ENCODE results near the gene CCR7. TPM values are rescaled to one million over a fixed set of nuclear protein-coding genes. Genes with fewer than 3 reads are reported as not detected.

Gene CCR7
- total RNA-seq, 4 donors from 2014 or later, result 0.37 to 1.9 TPM; not detected in 2

DNA sequence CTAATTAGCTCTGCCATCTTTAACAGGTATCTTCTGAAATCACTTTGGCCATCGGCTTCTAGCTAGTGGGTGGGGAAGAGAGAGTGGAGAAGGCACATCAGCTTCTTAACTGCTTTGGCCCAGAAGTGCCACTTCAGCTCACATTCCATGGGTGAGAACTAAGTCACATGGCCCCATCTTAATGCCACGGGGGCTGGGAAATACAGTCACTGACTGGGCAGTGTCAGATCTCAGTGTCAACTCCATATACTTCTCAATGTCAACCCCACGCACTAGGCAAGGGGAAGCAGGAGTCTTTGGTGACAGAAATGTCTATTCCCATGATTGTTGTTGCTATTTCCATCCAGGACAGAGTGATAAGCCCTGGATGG is 29.4 kb downstream of the CCR7 start:
- DNase-seq (ENCODE audit: low spot score), result no peak
- TF ChIP-seq, protein P1, sequence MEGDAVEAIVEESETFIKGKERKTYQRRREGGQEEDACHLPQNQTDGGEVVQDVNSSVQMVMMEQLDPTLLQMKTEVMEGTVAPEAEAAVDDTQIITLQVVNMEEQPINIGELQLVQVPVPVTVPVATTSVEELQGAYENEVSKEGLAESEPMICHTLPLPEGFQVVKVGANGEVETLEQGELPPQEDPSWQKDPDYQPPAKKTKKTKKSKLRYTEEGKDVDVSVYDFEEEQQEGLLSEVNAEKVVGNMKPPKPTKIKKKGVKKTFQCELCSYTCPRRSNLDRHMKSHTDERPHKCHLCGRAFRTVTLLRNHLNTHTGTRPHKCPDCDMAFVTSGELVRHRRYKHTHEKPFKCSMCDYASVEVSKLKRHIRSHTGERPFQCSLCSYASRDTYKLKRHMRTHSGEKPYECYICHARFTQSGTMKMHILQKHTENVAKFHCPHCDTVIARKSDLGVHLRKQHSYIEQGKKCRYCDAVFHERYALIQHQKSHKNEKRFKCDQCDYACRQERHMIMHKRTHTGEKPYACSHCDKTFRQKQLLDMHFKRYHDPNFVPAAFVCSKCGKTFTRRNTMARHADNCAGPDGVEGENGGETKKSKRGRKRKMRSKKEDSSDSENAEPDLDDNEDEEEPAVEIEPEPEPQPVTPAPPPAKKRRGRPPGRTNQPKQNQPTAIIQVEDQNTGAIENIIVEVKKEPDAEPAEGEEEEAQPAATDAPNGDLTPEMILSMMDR (IDR thresholded peaks at IDR 0.05), result no peak
- ATAC-seq (ENCODE audit: low FRiP score), result no peak

DNA sequence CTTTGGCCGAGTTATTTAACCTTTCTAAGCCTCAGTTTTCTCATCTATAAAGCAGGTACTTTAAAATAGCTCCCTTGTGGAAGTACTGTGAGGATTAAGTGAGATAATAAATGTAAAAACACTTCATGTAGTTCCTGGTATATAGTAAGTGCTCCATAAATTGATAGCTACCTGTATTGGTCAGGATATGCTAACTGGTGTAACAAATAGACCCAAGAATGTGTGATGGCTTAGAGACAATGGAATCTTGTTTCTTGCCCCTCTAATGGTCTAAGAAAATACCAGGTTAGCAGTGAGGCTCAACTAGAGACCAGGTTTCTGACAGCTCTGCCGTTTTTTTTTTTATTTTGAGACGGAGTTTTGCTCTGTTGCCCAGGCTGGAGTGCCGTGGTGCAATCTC is 29.8 kb downstream of the CCR7 start:
- no peak for DNase-seq (ENCODE audit: low spot score)
- ATAC-seq (ENCODE audit: low FRiP score), result no peak
- TF ChIP-seq, protein P1 (IDR thresholded peaks at IDR 0.05), result no peak

DNA sequence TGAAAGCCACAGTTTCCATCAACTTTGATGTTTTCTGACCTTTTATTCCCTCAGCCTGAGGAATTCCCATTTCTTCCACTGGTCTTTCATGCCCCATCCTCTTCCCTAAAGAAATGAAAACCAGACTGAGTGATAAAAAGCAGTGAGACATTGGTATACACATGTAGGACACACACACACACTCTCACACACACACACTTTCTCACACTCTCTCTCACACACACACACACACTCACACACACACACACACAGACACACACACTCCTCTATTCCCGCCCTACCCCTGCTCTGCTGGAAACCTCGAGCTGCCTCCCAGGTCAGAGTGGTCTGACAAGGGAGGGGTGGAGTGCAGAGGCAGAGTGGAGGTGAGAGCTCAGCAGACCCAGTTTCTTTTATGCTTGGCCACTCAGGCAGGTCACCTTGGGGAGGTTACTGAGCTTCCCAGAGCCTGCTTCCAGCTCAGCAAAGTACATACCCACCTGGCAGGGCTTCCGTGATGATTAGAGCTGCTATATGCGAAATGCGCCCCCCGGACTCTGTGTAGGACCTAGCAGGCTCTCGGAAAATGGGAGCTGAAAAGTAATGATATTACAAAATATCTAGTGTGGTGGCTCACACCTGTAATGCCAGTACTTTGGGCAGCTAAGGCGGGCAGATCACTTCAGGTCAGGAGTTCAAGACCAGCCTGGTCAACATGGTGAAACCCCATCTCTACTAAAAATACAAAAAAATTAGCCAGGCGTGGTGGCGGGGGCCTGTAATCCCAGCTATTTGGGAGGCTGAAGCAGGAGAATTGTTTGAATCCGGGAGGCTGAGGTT is 30.7 kb downstream of the CCR7 start:
- ATAC-seq (ENCODE audit: low FRiP score), result no peak
- DNase-seq (ENCODE audit: low spot score), result no peak
- TF ChIP-seq, protein P1 (IDR thresholded peaks at IDR 0.05), result no peak

DNA sequence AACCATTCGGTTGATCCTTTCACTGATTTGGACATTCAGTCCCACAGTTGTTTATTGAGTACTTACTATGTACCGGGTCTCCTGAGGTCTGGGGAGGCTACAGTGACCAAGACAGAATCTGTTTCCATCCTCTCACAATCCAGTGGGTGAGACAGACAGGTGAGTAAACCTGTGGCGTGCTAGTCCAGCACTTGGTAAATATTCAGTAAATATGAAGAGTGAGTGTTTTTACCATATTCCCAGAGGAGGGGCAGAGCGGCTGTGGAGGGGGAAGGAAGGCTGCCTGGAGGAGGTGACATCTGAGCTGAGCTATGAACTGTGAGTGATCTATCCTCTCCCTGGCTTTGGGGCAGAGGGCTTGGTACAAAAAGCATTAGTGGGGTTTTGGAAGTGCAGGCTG is 31.4 kb downstream of the CCR7 start:
- TF ChIP-seq, protein P1 (IDR thresholded peaks at IDR 0.05), result no peak
- DNase-seq (ENCODE audit: low spot score), result no peak
- ATAC-seq (ENCODE audit: low FRiP score), result no peak

DNA sequence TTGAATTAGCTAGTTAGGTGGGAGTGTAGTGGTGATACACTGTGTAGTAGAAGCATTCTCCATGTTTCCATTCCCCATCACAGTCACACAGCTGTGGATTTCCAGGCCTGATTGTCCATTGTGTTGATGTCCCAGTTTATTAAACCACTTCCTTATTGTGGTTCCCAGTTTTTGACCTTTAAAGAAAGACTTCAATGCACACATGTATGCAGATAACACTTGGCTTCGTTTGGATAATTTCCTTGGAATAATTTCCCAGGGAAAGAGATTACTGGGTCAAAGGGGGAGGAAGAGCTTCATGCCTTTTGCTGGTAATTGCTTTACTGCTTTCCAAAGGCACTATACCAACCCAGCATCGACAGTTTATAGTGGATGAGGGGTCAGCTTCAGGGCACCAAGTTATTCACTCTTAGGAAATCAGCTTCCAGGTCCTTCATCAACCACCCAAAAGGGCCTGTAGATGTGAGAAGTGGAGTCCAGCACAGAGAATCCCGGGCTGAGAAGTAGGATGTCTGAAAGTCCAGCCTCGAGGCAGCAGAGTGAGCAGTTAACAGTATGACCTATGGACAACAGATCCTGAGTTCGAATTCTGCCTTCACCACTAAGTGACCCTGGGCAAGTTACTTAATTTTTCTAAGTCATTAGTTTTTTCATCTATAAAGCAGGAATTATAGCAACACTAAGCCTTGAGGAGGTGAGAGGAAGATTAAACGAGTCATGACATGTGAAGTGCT is 32.6 kb downstream of the CCR7 start:
- TF ChIP-seq, protein P1 (IDR thresholded peaks at IDR 0.05), result no peak
- ATAC-seq (ENCODE audit: low FRiP score), result no peak
- no peak for DNase-seq (ENCODE audit: low spot score)

DNA sequence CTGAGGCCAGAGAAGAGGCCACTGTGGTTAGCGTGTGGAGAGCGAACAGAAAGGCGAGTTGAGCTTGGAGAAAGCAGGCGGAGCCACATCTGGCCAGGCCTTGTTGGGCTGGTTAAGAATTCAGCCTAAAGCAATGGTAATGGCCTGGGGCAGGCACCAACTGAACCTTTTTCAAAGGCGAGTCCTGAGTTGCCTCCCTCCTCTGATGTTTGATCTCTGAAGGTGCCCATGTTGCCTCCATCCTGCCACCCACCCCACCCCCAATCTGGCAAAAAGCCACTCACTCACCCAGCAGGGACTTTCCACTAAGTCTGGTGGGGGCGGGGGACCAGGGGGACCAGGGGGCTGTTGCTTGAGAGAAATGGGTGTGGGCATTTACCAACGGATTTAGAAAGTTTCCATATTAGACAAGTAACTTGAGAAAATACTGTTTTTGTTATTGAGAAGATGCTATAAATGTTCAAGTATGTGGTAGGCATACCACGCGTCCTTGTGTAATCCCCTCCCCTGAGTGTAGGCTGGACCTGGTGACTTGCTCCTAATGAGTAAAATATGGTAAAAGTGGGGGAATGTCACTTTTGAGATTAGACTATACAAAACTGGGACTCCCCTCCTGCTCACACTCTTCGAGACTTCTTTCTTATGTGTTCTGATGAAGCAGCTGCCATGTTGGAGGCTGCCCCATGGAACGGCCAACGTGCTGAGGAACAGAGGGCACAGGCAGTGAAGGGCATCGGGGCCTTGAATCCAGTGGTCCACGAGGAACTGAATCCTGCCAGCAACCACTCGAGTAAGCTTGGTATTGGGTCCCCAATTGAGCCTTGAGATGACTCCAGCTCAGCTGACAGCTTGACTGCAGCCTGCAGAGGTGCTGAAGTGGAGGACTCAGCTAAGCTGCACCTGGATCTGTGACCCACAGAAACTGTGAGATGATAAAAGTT is 34.0 kb downstream of the CCR7 start:
- ATAC-seq (ENCODE audit: low FRiP score) (no peak), DNase-seq (ENCODE audit: low spot score) (no peak)
- TF ChIP-seq, protein P1 (IDR thresholded peaks at IDR 0.05), result no peak
